GM12875 (cell line): ENCODE results near the gene FAM131B.

Experiments
- H3K4me3 ChIP-seq: one replicate; pipeline ENCODE4 v1.5.1; 2011; ENCODE audit warnings: low read depth, low read length, control low read depth
- TF ChIP-seq, protein P1 (sequence below): IDR thresholded peaks from 2 replicates; pipeline ENCODE4 v1.5.1; 2011; ENCODE audit warnings: low read depth, mild to moderate bottlenecking, control low read depth, inconsistent platforms, low read length, moderate library complexity, borderline replicate concordance; ENCODE audit not compliant: insufficient read depth

The FAM131B gene

GRCh38 chr7:143361552-143362130 lies 872 bp downstream of the FAM131B start:
- H3K4me3 ChIP-seq: no peak overlapping the region
- TF ChIP-seq, protein P1, sequence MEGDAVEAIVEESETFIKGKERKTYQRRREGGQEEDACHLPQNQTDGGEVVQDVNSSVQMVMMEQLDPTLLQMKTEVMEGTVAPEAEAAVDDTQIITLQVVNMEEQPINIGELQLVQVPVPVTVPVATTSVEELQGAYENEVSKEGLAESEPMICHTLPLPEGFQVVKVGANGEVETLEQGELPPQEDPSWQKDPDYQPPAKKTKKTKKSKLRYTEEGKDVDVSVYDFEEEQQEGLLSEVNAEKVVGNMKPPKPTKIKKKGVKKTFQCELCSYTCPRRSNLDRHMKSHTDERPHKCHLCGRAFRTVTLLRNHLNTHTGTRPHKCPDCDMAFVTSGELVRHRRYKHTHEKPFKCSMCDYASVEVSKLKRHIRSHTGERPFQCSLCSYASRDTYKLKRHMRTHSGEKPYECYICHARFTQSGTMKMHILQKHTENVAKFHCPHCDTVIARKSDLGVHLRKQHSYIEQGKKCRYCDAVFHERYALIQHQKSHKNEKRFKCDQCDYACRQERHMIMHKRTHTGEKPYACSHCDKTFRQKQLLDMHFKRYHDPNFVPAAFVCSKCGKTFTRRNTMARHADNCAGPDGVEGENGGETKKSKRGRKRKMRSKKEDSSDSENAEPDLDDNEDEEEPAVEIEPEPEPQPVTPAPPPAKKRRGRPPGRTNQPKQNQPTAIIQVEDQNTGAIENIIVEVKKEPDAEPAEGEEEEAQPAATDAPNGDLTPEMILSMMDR: no peak

GRCh38 chr7:143360788-143361551 lies 1.5 kb downstream of the FAM131B start:
- H3K4me3 ChIP-seq: no peak overlapping the region
- TF ChIP-seq, protein P1: no peak

- H3K4me3 ChIP-seq: no peak overlapping the region
Observed at GRCh38 chr7:143359771-143360353, 2.7 kb downstream of the FAM131B start.

GRCh38 chr7:143358626-143359025 lies 3.9 kb downstream of the FAM131B start:
- TF ChIP-seq, protein P1: no peak
- no peak overlapping the region for H3K4me3 ChIP-seq

More at GRCh38 chr7:143359771-143360353, 2.7 kb downstream of the FAM131B start:
- TF ChIP-seq, protein P1: no peak

DNA sequence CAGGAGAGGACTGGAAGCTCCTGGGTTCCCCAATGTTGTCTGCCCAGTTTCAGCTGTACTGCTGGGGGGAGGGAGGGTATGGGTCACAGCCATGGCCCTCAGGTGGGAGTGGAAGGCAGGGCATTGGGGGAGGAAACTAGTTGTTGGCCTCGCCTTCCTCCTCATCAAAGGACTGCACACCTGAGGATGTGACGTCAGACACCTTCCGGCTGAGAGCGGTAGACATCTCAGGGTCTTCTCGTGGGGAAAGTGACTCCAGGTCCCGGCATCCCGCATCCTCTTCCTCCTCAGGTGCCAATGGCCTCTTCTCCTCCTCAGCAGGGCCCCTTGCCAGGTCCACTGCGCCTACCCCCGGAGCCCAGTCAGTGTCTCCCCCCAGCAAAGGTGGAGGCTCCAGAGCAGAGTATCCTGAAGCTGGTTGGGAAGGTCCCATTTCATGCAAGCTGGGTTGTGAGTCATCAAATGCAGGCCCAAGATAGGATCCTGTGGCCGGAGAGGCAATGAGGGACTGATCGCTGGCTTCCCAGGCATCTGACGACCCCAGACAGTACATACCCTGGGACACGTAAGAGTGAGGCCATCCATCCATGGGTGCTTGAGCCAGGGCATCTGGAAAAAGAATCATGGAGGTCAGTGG lies 6.0 kb downstream of the FAM131B start:
- TF ChIP-seq, protein P1: no peak
- no peak overlapping the region for H3K4me3 ChIP-seq

DNA sequence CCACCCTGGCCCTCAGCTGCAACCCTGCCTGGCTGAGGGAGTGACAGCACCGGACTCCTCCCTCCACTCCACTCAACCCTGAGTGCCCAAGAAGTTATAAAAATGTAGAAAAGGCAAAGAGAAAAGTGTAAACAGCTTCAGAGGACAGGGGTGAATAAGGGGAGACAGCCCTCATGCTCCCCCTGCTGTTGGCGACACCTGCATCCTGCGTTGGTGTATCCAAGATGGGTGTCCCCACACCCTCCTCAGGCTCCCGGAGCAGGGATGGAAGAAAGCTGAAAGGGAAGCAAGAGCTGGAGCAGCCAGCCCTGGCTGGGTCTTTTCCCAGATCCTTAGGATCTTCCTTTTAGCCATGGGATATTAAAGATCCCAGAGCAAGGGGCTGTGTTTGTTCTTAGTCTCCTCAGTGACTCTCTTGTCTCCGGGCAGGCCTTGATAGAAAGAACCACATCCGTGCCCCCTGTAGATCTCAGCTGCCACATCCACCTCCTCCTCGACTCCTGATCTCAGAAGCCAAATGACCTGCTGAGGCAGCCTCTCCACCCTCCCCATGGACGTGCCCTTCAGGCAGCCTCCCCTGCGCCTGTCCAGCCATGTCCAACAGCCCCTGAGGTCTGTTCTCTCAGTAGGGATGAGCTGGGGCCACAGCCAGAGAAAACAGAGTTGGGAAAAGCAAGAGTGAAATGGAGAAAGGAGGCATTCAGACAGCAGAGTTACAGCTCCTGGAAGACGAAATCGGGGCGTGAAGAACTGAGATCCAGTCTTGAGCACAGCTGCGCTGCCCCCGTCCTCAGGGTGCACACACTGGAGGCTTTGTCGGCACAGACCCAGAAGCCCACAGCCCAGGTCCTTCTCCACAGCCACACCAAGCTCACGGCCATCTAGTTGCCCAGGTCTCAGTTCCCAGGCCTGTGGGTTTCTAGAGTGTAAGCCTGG lies 6.8 kb downstream of the FAM131B start:
- H3K4me3 ChIP-seq: no peak overlapping the region
- TF ChIP-seq, protein P1: no peak
